DND-41 (cell line): ENCODE data around the gene LRFN2.

Experiments
- CTCF ChIP-seq: IDR thresholded peaks from 2 replicates; pipeline ENCODE4 v1.5.1; 2012; ENCODE audit warnings: borderline replicate concordance, low read length, moderate library complexity, mild to moderate bottlenecking; ENCODE audit not compliant: poor library complexity, severe bottlenecking; ENCODE audit errors: extremely low read depth
- EZH2 ChIP-seq: IDR thresholded peaks from 3 replicates; pipeline ENCODE4 v1.6.1; 2012; ENCODE audit warnings: borderline replicate concordance, low read depth, mild to moderate bottlenecking, moderate library complexity, low read length, inconsistent platforms; ENCODE audit not compliant: severe bottlenecking

- TF ChIP-seq CTCF (no peak), EZH2 (no peak)
Observed at GRCh38 chr6:40349123-40349900, 237.9 kb downstream of the LRFN2 start.
